Lung (tissue), 12 donors: ENCODE measurements around the gene AHNAK. TPM values are rescaled to one million over a fixed set of nuclear protein-coding genes. Genes with fewer than 3 reads are reported as not detected.

ENCODE experiments used
- ATAC-seq: fragments of 200-7000 bp; cut with Tn5 transposase; one replicate; pipeline ENCODE4 v1.9.1; 2020; ENCODE audit warnings: moderate number of reproducible peaks; ENCODE audit not compliant: insufficient read depth, low FRiP score
- DNase-seq, 3 donors: peaks; one replicate each; pipeline ENCODE4 v3.0.0-alpha.2; 2013 to 2017
- H3K27ac ChIP-seq, 2 donors: one replicate each; pipeline ENCODE4 v1.5.1; 2013; ENCODE audit warnings: mild to moderate bottlenecking in 2 of 2, moderate library complexity in 2 of 2, control low read depth in 1 of 2, inconsistent platforms in 1 of 2, low read depth in 1 of 2, low read length in 1 of 2
- H3K27me3 ChIP-seq, 3 donors: one replicate each; pipeline ENCODE4 v1.5.1; 2013; ENCODE audit warnings: low read length in 2 of 3; ENCODE audit not compliant: control insufficient read depth in 3 of 3, insufficient read depth in 3 of 3
- H3K36me3 ChIP-seq, 4 donors: one replicate each; pipeline ENCODE4 v1.5.1; 2013; ENCODE audit warnings: low read length in 4 of 4, mild to moderate bottlenecking in 1 of 4, moderate library complexity in 1 of 4; ENCODE audit not compliant: control insufficient read depth in 4 of 4, insufficient read depth in 4 of 4
- H3K4me1 ChIP-seq, 5 donors: one replicate each; pipeline ENCODE4 v1.5.1; 2013; ENCODE audit warnings: low read length in 5 of 5, mild to moderate bottlenecking in 2 of 5, moderate library complexity in 1 of 5; ENCODE audit not compliant: control insufficient read depth in 5 of 5, insufficient read depth in 5 of 5
- H3K4me3 ChIP-seq: one replicate; pipeline ENCODE4 v1.5.1; 2013; ENCODE audit warnings: mild to moderate bottlenecking, control low read depth, moderate library complexity
- H3K9ac ChIP-seq, 2 donors: one replicate each; pipeline ENCODE4 v1.5.1; 2013; ENCODE audit warnings: low read length in 2 of 2, control low read depth in 1 of 2; ENCODE audit not compliant: insufficient read depth in 1 of 2
- H3K9me3 ChIP-seq, 4 donors: one replicate each; pipeline ENCODE4 v1.5.1; 2013; ENCODE audit warnings: low read length in 3 of 4, mild to moderate bottlenecking in 1 of 4, moderate library complexity in 1 of 4; ENCODE audit not compliant: control insufficient read depth in 4 of 4, insufficient read depth in 3 of 4
- CTCF ChIP-seq: IDR thresholded peaks from 2 replicates; pipeline ENCODE4 v1.5.1; 2012; ENCODE audit warnings: mild to moderate bottlenecking; ENCODE audit errors: control extremely low read depth, extremely low read depth
- WGBS, 2 donors: extraction: QIAGEN DNeasy Blood & Tissue Kit; methylation state at CpG; one replicate each; pipeline ENCODE4 v1.1.7; 2013; 5-methylcytosine and 5-hydroxymethylcytosine counted together
- polyA plus RNA-seq, 2 donors: library from polyadenylated mRNA; stranded (reverse); fragments of 200-250 nt; gene quantifications; one replicate each; pipeline ENCODE4 v1.2.1, GENCODE V29; 2013
- total RNA-seq, 2 donors: library from RNA; depleted of rRNA in 1 of 2; stranded (reverse); fragments of >200 nt in 1 of 2; gene quantifications; one replicate each; pipeline ENCODE4 v1.2.1, GENCODE V29; 2014 to 2021
- donor health status: control.
- donor health status: control.
- donor health status: Bipolar disorder and iron deficiency.
- donor health status: healthy.
- donor health status: DM: yes; HTN: yes; CAD: no.

Gene AHNAK
- total and polyA plus RNA-seq, 4 donors, result 66.5 to 707 (median 238) TPM

DNA sequence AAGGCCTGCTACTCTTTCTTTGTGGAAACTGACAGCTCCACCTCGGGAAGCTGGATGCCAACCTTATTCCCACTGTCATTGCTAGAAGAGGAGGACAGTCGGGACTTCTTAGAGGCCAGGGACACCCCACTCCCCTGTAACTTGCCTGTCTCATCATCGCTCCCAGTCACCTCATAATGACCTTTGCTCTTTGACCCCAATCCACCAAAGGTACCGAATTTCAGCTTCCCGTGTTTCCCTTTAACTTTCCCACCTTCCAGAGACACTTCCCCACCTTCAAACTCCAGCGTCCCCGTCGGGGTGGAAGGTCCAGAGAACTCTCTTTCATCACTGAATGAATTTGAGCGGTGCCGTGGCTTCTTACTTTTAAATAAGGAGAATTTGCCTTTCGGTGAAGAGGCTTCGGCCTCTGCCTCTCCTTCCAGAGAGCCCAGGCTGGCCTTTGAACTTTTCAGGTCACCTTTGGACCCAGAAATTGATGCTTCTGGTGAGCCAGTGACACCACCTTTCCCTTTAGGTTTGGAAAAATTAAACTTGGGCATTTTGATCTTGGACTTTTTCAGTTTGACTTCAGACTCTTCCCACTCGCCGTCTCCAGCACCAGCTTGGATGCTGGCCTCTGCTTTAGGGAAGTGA is 29.8 kb downstream of the AHNAK start:
- WGBS, 2 donors, result 87 to 90% methylated on average over 14 of the region's 14 CpGs
- H3K4me1 ChIP-seq, result peaks cover 0 to 7% (median 0%) of the 10 kb centered on the region in 5 donors
- no peak for DNase-seq
- no peak overlapping the region for H3K27ac ChIP-seq
- peaks cover 18 to 59% (median 38%) of the 10 kb centered on the region in 4 donors for H3K36me3 ChIP-seq
- H3K27me3 ChIP-seq, result no peaks in the 10 kb centered on the region
- no peak for TF ChIP-seq CTCF
- no peak overlapping the region for H3K9ac ChIP-seq
- H3K4me3 ChIP-seq, result no peak overlapping the region
- no peak for ATAC-seq
- H3K9me3 ChIP-seq, result no peaks in the 10 kb centered on the region

DNA sequence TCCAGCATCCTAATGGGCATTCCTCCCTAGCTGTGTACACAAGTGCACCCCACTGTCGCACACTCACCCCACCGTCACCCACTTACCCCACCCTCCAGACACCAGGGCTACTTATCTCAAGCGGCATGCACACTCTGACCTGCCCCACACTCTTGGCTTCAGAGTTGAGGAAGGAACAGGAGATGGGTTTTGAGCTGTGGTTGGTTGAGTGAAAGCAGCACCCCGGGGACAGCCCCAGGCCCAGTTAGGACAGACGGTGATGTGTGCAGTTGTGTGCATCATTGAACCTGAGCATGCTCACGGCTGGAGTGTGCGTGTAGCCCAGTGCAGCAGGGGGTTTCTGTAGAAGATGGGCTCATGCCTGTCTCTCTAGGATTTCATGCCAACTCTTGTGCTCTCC is 32.5 kb downstream of the AHNAK start:
- Histone ChIP-seq H3K9ac (no peak overlapping the region), H3K9me3 (no peaks in the 10 kb centered on the region), H3K27ac (no peak overlapping the region), H3K4me3 (no peak overlapping the region), H3K27me3 (no peaks in the 10 kb centered on the region), H3K36me3 (peaks cover 14 to 39% (median 27%) of the 10 kb centered on the region in 4 donors), H3K4me1 (peaks cover 0 to 7% (median 0%) of the 10 kb centered on the region in 5 donors)
- ATAC-seq (peak; percentile 8), DNase-seq (no peak)
- no peak for TF ChIP-seq CTCF
- 88 to 93% methylated on average over 7 of the region's 7 CpGs for WGBS, 2 donors

GRCh38 chr11:62513626-62514025 is 33.0 kb downstream of the AHNAK start:
- Histone ChIP-seq H3K9me3 (no peaks in the 10 kb centered on the region), H3K9ac (no peak overlapping the region), H3K27me3 (no peaks in the 10 kb centered on the region), H3K27ac (no peak overlapping the region), H3K4me1 (peaks cover 0 to 8% (median 3%) of the 10 kb centered on the region in 5 donors), H3K4me3 (no peak overlapping the region), H3K36me3 (peaks cover 14 to 35% (median 24%) of the 10 kb centered on the region in 4 donors)
- no peak for ATAC-seq
- 92 to 98% methylated on average over 10 of the region's 10 CpGs for WGBS, 2 donors
- DNase-seq, result no peak
- no peak for TF ChIP-seq CTCF
